ENCODE data around the gene TMEM109. TPM values are rescaled to one million over a fixed set of nuclear protein-coding genes. Genes with fewer than 3 reads are reported as not detected.

Gene TMEM109
- total and polyA plus RNA-seq, 9 of the 15 experiments (the other 6 are each of a cell fraction or from before 2014, with no cell fraction given) = 9.2 to 71.3 (median 30.5) TPM

GRCh38 chr11:60937811-60938210 lies 23.9 kb downstream of the TMEM109 start:
- FAIRE-seq = no peak
- Histone ChIP-seq H3K4me3 (no peak overlapping the region), H3K9ac (ENCODE audit: insufficient read depth in 1 of 2, low read depth in 2 of 2, low read length in 2 of 2) (no peak overlapping the region), H3K9me1 (ENCODE audit: control insufficient read depth, insufficient read depth, low read length) (no peaks in the 10 kb centered on the region), H3K4me2 (ENCODE audit: insufficient read depth, low read length) (no peak overlapping the region), H3K9me3 (replicated peaks; ENCODE audit: control insufficient read depth, insufficient read depth, low read depth, low read length) (no peaks in the 10 kb centered on the region), H2AFZ (ENCODE audit: low read depth, low read length) (no peak overlapping the region), H3K79me2 (ENCODE audit: control insufficient read depth, insufficient read depth, low read length) (no peaks in the 10 kb centered on the region), H3K4me1 (replicated peaks in 1 of 2; ENCODE audit: control insufficient read depth in 2 of 2, insufficient read depth in 2 of 2, low read length in 2 of 2) (peaks cover 0 to 20% of the 10 kb centered on the region in 2 experiments; a peak in 1 of 5 replicates), H3K27me3 (ENCODE audit: control insufficient read depth in 2 of 2, insufficient read depth in 2 of 2, low read length in 2 of 2) (peaks cover 67 to 88% of the 10 kb centered on the region in 2 experiments), H3K27ac (ENCODE audit: extremely low read depth, low read depth, low read length) (no peak overlapping the region), H3K36me3 (ENCODE audit: control insufficient read depth, insufficient read depth, low read length) (no peaks in the 10 kb centered on the region), H4K20me1 (replicated peaks; ENCODE audit: control insufficient read depth, insufficient read depth, low read length) (peaks cover 16% of the 10 kb centered on the region)
- ATAC-seq = no peak
- in situ Hi-C loops (cut with MboI) (no loop called here), intact Hi-C loops (cut with micrococcal nuclease) (no loop called here)
- BruUV-seq (replicated peaks) = no TSS peak
- CTCF ChIA-PET (ENCODE audit: low intra/inter-chr PET ratio) = no interaction called here
- 2% methylated on average over 8 of the region's 8 CpGs for WGBS (ENCODE audit: insufficient coverage, low coverage, missing lambda C conversion rate)
- no peak for DNase-seq (ENCODE audit: extremely low read depth in 1 of 4, low spot score in 3 of 4)
- TF ChIP-seq STAG1 (CRISPR knock-in tag; IDR thresholded peaks at IDR 0.05; ENCODE audit: borderline replicate concordance) (no peak), AFF4 (CRISPR knock-in tag; IDR thresholded peaks at IDR 0.05) (no peak), JUNB (CRISPR knock-in tag; conservative IDR thresholded peaks at IDR 0.05) (no peak), BRCA1 (IDR thresholded peaks at IDR 0.05) (no peak), BRCA1 (CRISPR knock-in tag; IDR thresholded peaks at IDR 0.05) (no peak)
- POLR2A ChIA-PET = no interaction called here

Measured in K562 (cell line).